ENCODE results near the gene S1PR4.

DNA sequence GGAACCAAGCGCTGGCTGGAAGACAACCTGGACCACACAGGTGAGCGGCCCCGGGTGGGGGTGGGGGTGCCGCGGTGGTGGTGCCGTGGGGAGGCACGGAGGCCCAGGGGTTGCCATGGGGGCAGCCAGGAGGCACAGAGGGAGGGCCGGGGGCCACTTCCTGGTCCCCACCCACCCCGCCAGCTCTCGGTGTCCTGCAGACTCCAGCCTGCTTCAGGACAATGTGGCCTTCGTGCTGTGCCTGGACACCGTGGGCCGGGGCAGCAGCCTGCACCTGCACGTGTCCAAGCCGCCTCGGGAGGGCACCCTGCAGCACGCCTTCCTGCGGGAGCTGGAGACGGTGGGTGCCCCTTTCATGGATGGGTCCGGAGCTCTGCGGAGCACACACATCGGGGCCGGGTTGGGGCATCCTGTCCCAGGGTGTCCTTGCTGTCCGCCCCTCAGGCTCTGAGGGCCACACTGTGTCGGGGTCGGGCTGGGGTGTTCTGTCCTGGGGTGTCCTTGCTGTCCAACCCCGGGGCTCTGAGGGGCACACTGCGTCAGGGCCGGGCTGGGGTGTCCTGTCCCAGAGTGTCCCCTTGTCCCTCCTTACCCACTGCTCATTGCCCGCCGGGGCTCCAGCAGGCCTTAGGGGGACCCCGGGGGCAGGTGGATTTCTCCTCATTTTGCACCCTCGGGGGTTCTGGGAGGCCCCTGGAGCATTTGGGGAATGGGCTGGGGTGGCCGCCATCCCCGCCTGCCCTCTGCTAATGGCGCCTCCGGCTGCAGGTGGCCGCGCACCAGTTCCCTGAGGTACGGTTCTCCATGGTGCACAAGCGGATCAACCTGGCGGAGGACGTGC is 25.5 kb downstream of the S1PR4 start:
- TF ChIP-seq, protein P1, sequence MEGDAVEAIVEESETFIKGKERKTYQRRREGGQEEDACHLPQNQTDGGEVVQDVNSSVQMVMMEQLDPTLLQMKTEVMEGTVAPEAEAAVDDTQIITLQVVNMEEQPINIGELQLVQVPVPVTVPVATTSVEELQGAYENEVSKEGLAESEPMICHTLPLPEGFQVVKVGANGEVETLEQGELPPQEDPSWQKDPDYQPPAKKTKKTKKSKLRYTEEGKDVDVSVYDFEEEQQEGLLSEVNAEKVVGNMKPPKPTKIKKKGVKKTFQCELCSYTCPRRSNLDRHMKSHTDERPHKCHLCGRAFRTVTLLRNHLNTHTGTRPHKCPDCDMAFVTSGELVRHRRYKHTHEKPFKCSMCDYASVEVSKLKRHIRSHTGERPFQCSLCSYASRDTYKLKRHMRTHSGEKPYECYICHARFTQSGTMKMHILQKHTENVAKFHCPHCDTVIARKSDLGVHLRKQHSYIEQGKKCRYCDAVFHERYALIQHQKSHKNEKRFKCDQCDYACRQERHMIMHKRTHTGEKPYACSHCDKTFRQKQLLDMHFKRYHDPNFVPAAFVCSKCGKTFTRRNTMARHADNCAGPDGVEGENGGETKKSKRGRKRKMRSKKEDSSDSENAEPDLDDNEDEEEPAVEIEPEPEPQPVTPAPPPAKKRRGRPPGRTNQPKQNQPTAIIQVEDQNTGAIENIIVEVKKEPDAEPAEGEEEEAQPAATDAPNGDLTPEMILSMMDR (IDR thresholded peaks at IDR 0.05; ENCODE audit: low read depth, low read length, poor library complexity, severe bottlenecking) = no peak
- TF ChIP-seq EZH2phosphoT487 (IDR thresholded peaks at IDR 0.05; ENCODE audit: borderline replicate concordance, low read length) = no peak

Data from DOHH2 (cell line).